GM12801 (cell line): ENCODE results near the gene RUSF1.

Experiments
- CTCF ChIP-seq: IDR thresholded peaks from one replicate; pipeline ENCODE4 v1.5.1; 2011; ENCODE audit warnings: control low read depth; ENCODE audit not compliant: insufficient read length; ENCODE audit errors: extremely low read depth

RUSF1 gene

GRCh38 chr16:31467151-31467773, 40.9 kb downstream of the RUSF1 start:
- no peak for TF ChIP-seq CTCF

DNA sequence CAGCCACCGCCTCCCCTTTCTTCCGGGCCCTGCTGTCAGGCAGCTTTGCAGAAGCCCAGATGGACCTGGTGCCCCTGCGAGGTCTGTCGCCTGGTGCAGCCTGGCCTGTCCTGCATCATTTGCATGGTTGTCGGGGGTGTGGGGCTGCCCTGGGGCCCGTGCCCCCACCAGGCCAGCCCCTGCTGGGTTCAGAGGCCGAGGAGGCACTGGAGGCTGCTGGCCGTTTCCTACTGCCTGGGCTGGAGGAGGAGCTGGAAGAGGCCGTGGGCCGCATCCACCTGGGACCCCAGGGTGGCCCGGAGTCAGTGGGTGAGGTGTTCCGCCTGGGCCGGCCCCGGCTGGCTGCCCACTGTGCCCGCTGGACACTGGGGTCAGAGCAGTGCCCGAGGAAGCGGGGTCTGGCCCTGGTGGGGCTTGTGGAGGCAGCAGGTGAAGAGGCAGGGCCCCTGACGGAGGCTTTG, 41.8 kb downstream of the RUSF1 start:
- TF ChIP-seq CTCF: no peak

DNA sequence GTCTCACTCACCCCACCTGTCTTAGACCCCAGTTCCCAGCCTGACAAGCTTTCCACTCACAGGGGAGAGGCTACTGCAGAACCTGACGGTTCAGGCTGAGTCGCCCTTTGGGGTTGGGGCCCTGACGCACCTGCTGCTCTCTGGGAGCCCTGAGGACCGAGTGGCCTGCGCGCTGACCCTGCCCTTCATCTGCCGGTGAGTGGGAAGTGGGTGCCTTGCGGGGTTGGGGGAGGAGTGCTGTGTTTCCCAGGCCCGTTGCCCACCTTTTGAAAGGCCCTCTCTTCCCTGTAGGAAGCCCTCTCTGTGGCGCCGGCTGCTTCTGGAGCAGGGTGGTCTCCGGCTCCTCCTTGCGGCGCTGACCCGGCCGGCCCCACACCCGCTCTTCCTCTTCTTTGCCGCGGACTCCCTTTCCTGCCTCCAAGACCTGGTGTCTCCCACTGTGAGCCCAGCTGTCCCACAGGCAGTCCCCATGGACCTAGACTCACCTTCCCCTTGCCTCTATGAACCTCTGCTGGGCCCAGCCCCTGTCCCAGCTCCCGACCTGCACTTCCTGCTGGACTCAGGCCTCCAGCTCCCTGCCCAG, 42.3 kb downstream of the RUSF1 start:
- no peak for TF ChIP-seq CTCF

- TF ChIP-seq CTCF: no peak
These were observed 43.4 kb downstream of the RUSF1 start for GRCh38 chr16:31464781-31465260.

GRCh38 chr16:31464348-31464769, 43.8 kb downstream of the RUSF1 start:
- no peak for TF ChIP-seq CTCF

- TF ChIP-seq CTCF: no peak
These were observed 46.0 kb downstream of the RUSF1 start for GRCh38 chr16:31461921-31462804.
